ENCODE results near the gene MGMT. TPM values are rescaled to one million over a fixed set of nuclear protein-coding genes. Genes with fewer than 3 reads are reported as not detected.

Gene MGMT
- total RNA-seq, 1 donor from 2014 or later = 13.9 TPM

- no peaks in the 10 kb centered on the region for H3K27me3 Mint-ChIP-seq (ENCODE audit: low read depth)
- no peak for TF ChIP-seq CTCF (IDR thresholded peaks at IDR 0.05)
- no peaks in the 10 kb centered on the region for H3K4me1 Mint-ChIP-seq (ENCODE audit: low read depth)
- no peak overlapping the region for H3K4me3 Mint-ChIP-seq (ENCODE audit: unreplicated experiment)
- peaks cover 32% of the 10 kb centered on the region for H3K9me3 Mint-ChIP-seq (ENCODE audit: low read depth)
- peaks cover 12% of the 10 kb centered on the region for H3K36me3 Mint-ChIP-seq (ENCODE audit: low read depth)
- peak; percentile 52 for DNase-seq (ENCODE audit: low spot score)
- no peak overlapping the region for H3K27ac Mint-ChIP-seq (ENCODE audit: unreplicated experiment)
These were observed 288.6 kb downstream of the MGMT start for GRCh38 chr10:129755621-129756020.

- Mint-ChIP-seq H3K4me1 (ENCODE audit: low read depth) (no peaks in the 10 kb centered on the region), H3K27ac (ENCODE audit: unreplicated experiment) (no peak overlapping the region), H3K4me3 (ENCODE audit: unreplicated experiment) (no peak overlapping the region), H3K9me3 (ENCODE audit: low read depth) (peaks cover 20% of the 10 kb centered on the region), H3K27me3 (ENCODE audit: low read depth) (no peaks in the 10 kb centered on the region), H3K36me3 (ENCODE audit: low read depth) (peaks cover 7% of the 10 kb centered on the region)
- no peak for TF ChIP-seq CTCF (IDR thresholded peaks at IDR 0.05)
- DNase-seq (ENCODE audit: low spot score) = no peak
These were observed 290.2 kb downstream of the MGMT start for GRCh38 chr10:129756912-129757901.

GRCh38 chr10:129758207-129759021 is 291.4 kb downstream of the MGMT start:
- no peak for DNase-seq (ENCODE audit: low spot score)
- Mint-ChIP-seq H3K4me3 (ENCODE audit: unreplicated experiment) (no peak overlapping the region), H3K27me3 (ENCODE audit: low read depth) (no peaks in the 10 kb centered on the region), H3K36me3 (ENCODE audit: low read depth) (peaks cover under 1% of the 10 kb centered on the region), H3K4me1 (ENCODE audit: low read depth) (no peaks in the 10 kb centered on the region), H3K9me3 (ENCODE audit: low read depth) (peaks cover 8% of the 10 kb centered on the region), H3K27ac (ENCODE audit: unreplicated experiment) (no peak overlapping the region)
- no peak for TF ChIP-seq CTCF (IDR thresholded peaks at IDR 0.05)

GRCh38 chr10:129759214-129760002 is 292.4 kb downstream of the MGMT start:
- H3K4me3 Mint-ChIP-seq (ENCODE audit: unreplicated experiment) = no peak overlapping the region
- no peak for TF ChIP-seq CTCF (IDR thresholded peaks at IDR 0.05)

GRCh38 chr10:129760003-129760315 is 292.9 kb downstream of the MGMT start:
- Mint-ChIP-seq H3K4me3 (ENCODE audit: unreplicated experiment) (no peak overlapping the region), H3K9me3 (ENCODE audit: low read depth) (no peaks in the 10 kb centered on the region), H3K27ac (ENCODE audit: unreplicated experiment) (no peak overlapping the region), H3K36me3 (ENCODE audit: low read depth) (no peaks in the 10 kb centered on the region), H3K4me1 (ENCODE audit: low read depth) (no peaks in the 10 kb centered on the region), H3K27me3 (ENCODE audit: low read depth) (no peaks in the 10 kb centered on the region)
- no peak for TF ChIP-seq CTCF (IDR thresholded peaks at IDR 0.05)
- peak; percentile 87 for DNase-seq (ENCODE audit: low spot score)

More at GRCh38 chr10:129759214-129760002, 292.4 kb downstream of the MGMT start:
- DNase-seq (ENCODE audit: low spot score) = peak; percentile 81
- Mint-ChIP-seq H3K36me3 (ENCODE audit: low read depth) (no peaks in the 10 kb centered on the region), H3K27ac (ENCODE audit: unreplicated experiment) (no peak overlapping the region), H3K9me3 (ENCODE audit: low read depth) (no peaks in the 10 kb centered on the region), H3K27me3 (ENCODE audit: low read depth) (no peaks in the 10 kb centered on the region), H3K4me1 (ENCODE audit: low read depth) (no peaks in the 10 kb centered on the region)

Measured in chondrocyte (in vitro differentiated cells).